PFSK-1 (cell line): Measurements from ENCODE around the gene ZNF787.

Source experiments
- FOXP2 ChIP-seq: optimal IDR thresholded peaks from 2 replicates; pipeline ENCODE3; 2011; ENCODE audit warnings: borderline replicate concordance, control low read depth, inconsistent platforms; ENCODE audit not compliant: insufficient read depth; ENCODE audit errors: extremely low read length, extremely low read depth
- POLR2AphosphoS5 ChIP-seq: IDR thresholded peaks from 2 replicates; pipeline ENCODE4 v1.6.1; 2012; ENCODE audit warnings: low read depth, mild to moderate bottlenecking, control low read depth, low read length, moderate library complexity
- REST ChIP-seq, 2 experiments: IDR thresholded peaks; 2 replicates each; pipeline versions ENCODE4 v1.6.1 to v1.8.0; 2011 to 2012; ENCODE audit warnings: low read depth in 2 of 2, low read length in 2 of 2, control low read depth in 1 of 2, inconsistent platforms in 1 of 2, mild to moderate bottlenecking in 1 of 2, moderate library complexity in 1 of 2; ENCODE audit not compliant: insufficient read depth in 1 of 2
- SIN3A ChIP-seq: IDR thresholded peaks from 2 replicates; pipeline ENCODE4 v1.6.1; 2012; ENCODE audit warnings: mild to moderate bottlenecking, low read length, moderate library complexity, borderline replicate concordance; ENCODE audit not compliant: insufficient read depth
- TAF1 ChIP-seq: IDR thresholded peaks from 2 replicates; pipeline ENCODE4 v1.6.1; 2012; ENCODE audit warnings: low read length, control low read depth, borderline replicate concordance; ENCODE audit not compliant: insufficient read depth

Gene ZNF787

DNA sequence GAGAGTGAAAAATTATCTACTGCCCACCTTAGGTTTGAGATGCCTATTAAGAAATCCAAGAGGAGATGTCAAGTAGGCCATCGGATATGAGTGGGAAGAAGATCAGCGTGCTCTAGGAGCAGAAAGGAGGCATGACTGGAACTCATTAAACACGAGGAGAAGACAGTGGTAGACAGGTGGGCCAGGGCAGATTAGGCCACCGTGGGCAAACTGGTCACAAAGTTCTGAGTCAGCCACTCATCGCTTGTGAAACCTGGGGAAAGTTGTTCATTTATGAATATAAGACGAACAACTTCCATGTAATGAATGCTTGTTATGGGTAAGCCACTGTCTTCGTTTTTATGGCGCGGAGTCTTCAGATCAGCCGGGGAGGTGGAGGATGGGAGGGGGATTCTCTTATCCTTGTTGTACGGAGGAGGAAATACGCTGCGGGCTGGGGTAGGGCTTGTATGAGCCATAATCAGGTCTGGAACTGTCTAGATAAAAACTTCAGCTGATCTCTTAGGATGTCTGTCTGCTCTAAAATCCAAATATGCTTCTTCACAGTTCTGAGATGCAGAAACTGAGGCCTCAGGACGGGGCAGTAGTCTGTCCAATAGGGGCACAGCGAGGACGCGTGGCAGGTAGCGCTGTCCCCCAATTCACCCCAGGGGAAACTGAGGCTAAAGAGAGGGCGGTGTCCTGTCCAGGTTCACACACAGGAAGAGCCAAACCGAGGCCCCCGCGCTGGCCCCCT is 18.9 kb upstream of the ZNF787 start:
- no peak for TF ChIP-seq TAF1
- TF ChIP-seq REST (IDR thresholded peaks at IDR 0.05; ENCODE audit: insufficient read depth in 1 of 2, low read depth in 2 of 2, low read length in 2 of 2): no peak
- no peak for TF ChIP-seq FOXP2
- no peak for TF ChIP-seq SIN3A
- no peak; the same call in 1 of the 2 replicates for TF ChIP-seq POLR2AphosphoS5

DNA sequence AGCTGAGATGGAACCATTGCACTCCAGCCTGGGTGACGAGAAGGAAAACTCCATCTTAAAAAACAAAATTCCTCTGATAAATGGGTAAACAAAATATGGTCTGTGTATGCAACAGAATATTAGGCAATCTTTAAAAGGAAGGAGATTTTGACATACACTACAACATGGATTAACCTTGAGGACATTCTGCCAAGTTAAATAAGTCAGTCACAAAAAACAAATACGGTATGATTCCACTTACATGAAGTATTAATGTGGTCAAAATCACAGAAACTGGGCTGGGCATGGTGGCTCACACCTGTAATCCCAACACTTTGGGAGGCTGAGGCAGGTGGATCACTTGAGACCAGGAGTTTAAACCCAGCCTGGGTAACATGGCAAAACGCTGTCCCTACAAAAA is 17.0 kb upstream of the ZNF787 start:
- TF ChIP-seq POLR2AphosphoS5 (no peak), TAF1 (no peak), REST (IDR thresholded peaks at IDR 0.05; ENCODE audit: insufficient read depth in 1 of 2, low read depth in 2 of 2, low read length in 2 of 2) (no peak), FOXP2 (no peak), SIN3A (no peak)

DNA sequence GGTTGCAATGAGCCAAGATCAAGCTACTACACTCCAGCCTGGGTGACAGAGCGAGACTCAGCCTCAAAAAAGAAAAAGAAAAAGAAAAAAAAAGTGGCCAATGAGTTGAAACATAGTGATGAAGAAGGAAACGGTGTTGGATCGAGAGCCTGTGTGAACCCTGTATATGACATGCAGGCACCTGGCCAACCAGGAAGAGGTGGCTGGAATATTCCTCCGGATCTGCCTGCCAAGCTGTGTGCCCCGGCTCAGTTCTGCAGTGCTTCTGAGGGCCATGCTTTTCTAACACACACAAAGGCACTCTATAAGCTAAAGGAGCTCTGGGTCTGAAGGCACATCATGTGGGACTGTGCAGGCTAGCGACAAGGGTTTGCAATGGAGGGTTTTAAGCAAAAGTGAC is 16.3 kb upstream of the ZNF787 start:
- TF ChIP-seq POLR2AphosphoS5 (no peak), TAF1 (no peak), FOXP2 (no peak), REST (IDR thresholded peaks at IDR 0.05; ENCODE audit: insufficient read depth in 1 of 2, low read depth in 2 of 2, low read length in 2 of 2) (no peak), SIN3A (no peak)

GRCh38 chr19:56136362-56136761 is 15.3 kb upstream of the ZNF787 start:
- TF ChIP-seq POLR2AphosphoS5: no peak

- TF ChIP-seq REST (IDR thresholded peaks at IDR 0.05; ENCODE audit: insufficient read depth in 1 of 2, low read depth in 2 of 2, low read length in 2 of 2): no peak
- no peak for TF ChIP-seq TAF1
- no peak for TF ChIP-seq POLR2AphosphoS5
- no peak for TF ChIP-seq SIN3A
- TF ChIP-seq FOXP2: no peak
Observed at GRCh38 chr19:56134654-56134921, 13.5 kb upstream of the ZNF787 start.
